ENCODE measurements around the gene ISCU. TPM values are rescaled to one million over a fixed set of nuclear protein-coding genes. Genes with fewer than 3 reads are reported as not detected.

Gene ISCU
- total and polyA plus RNA-seq, 9 of the 15 experiments (the other 6 are each of a cell fraction or from before 2014, with no cell fraction given), result 15.9 to 92.5 (median 77.3) TPM

- CTCF ChIA-PET (ENCODE audit: low intra/inter-chr PET ratio), result no interaction called here
- POLR2A ChIA-PET, result interaction anchor here (0.6 to 0.9 kb wide), 3 partner anchors 9 to 75 kb away, joined by 3 to 5 read pairs (median 3); no protein-coding TSS in a partner anchor
- intact Hi-C loops (cut with micrococcal nuclease) (no loop called here), in situ Hi-C loops (cut with MboI) (no loop called here)
- no peak overlapping the region for H3K4me2 ChIP-seq (ENCODE audit: insufficient read depth, low read length)
- no peak overlapping the region for H2AFZ ChIP-seq (ENCODE audit: low read depth, low read length)
- H3K79me2 ChIP-seq (ENCODE audit: control insufficient read depth, insufficient read depth, low read length), result no peaks in the 10 kb centered on the region
- no peaks in the 10 kb centered on the region for H3K36me3 ChIP-seq (ENCODE audit: control insufficient read depth, insufficient read depth, low read length)
- H3K9me1 ChIP-seq (ENCODE audit: control insufficient read depth, insufficient read depth, low read length), result peaks cover 3% of the 10 kb centered on the region
- no peak for DNase-seq (ENCODE audit: extremely low read depth in 1 of 4, low spot score in 3 of 4)
- no TSS peak for BruUV-seq (replicated peaks)
- H3K4me1 ChIP-seq (replicated peaks in 1 of 2; ENCODE audit: control insufficient read depth in 2 of 2, insufficient read depth in 2 of 2, low read length in 2 of 2), result peaks cover 7 to 14% of the 10 kb centered on the region in 2 experiments
- 0% methylated on average over 3 of the region's 3 CpGs for WGBS (ENCODE audit: insufficient coverage, low coverage, missing lambda C conversion rate)
- H3K9ac ChIP-seq (ENCODE audit: insufficient read depth in 1 of 2, low read depth in 2 of 2, low read length in 2 of 2), result no peak overlapping the region
- FAIRE-seq, result peak; percentile 80
- H3K9me3 ChIP-seq (replicated peaks; ENCODE audit: control insufficient read depth, insufficient read depth, low read depth, low read length), result no peaks in the 10 kb centered on the region
- 0 out of 3 replicates have a peak, but pooled peaks have one; percentile 17 for ATAC-seq
- no peaks in the 10 kb centered on the region for H3K27me3 ChIP-seq (ENCODE audit: control insufficient read depth in 2 of 2, insufficient read depth in 2 of 2, low read length in 2 of 2)
- H4K20me1 ChIP-seq (replicated peaks; ENCODE audit: control insufficient read depth, insufficient read depth, low read length), result no peaks in the 10 kb centered on the region
- no peak overlapping the region for H3K27ac ChIP-seq (ENCODE audit: extremely low read depth, low read depth, low read length)
- H3K4me3 ChIP-seq, result no peak overlapping the region
- TF ChIP-seq NFIX (CRISPR knock-in tag; IDR thresholded peaks at IDR 0.05; ENCODE audit: low read depth), result no peak
- TF ChIP-seq ELK1 (CRISPR knock-in tag; IDR thresholded peaks at IDR 0.05), result no peak
- no peak for TF ChIP-seq NCOA2 (IDR thresholded peaks at IDR 0.05; ENCODE audit: partially characterized antibody in 2 of 2)
- TF ChIP-seq CXXC5 (CRISPR knock-in tag; IDR thresholded peaks at IDR 0.05), result no peak
- TF ChIP-seq BDP1 (IDR thresholded peaks at IDR 0.05; ENCODE audit: insufficient read depth, insufficient read length), result no peak
- TF ChIP-seq ZBTB8A (IDR thresholded peaks at IDR 0.05; ENCODE audit: partially characterized antibody), result no peak
- TF ChIP-seq USF1 (CRISPR knock-in tag; IDR thresholded peaks at IDR 0.05), result peak; percentile 30; the same call in 1 of the 2 replicates
- TF ChIP-seq ZNF561 (CRISPR knock-in tag; conservative IDR thresholded peaks at IDR 0.05), result no peak
- no peak for TF ChIP-seq ZNF121 (CRISPR knock-in tag; conservative IDR thresholded peaks at IDR 0.05)
- TF ChIP-seq KDM1A (IDR thresholded peaks at IDR 0.05), result no peak
- no peak for TF ChIP-seq PYGO2 (tag; IDR thresholded peaks at IDR 0.05)
- no peak for TF ChIP-seq CSDE1 (IDR thresholded peaks at IDR 0.05)
- TF ChIP-seq TAF9B (IDR thresholded peaks at IDR 0.05; ENCODE audit: partially characterized antibody), result no peak
- no peak for TF ChIP-seq ZNF609 (CRISPR knock-in tag; IDR thresholded peaks at IDR 0.05; ENCODE audit: borderline replicate concordance)
Observed at GRCh38 chr12:108605000-108605689, 42.7 kb downstream of the ISCU start.
